Inferior parietal cortex (tissue), 1 donor: ENCODE measurements around the gene SPDYE1.
"Not testable (repeated sequence)": the region's sequence is repeated elsewhere in the genome, so short reads cannot be mapped to it uniquely, and the experiment has no call there.

Source experiments
- DNase-seq: peaks from one replicate; pipeline ENCODE4 v3.0.0-alpha.2; 2016; ENCODE audit errors: extremely low spot score

SPDYE1 gene, protein sequence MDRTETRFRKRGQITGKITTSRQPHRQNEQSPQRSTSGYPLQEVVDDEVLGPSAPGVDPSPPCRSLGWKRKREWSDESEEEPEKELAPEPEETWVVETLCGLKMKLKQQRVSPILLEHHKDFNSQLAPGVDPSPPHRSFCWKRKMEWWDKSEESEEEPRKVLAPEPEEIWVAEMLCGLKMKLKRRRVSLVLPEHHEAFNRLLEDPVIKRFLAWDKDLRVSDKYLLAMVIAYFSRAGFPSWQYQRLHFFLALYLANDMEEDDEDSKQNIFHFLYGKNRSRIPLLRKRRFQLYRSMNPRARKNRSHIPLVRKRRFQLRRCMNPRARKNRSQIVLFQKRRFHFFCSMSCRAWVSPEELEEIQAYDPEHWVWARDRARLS

GRCh38 chr7:43997532-43997931, at the start of gene SPDYE1:
Gene SPDYE1, plus strand, starts transcription at chr7:43997897. Its CDS starts 2,053 bp downstream, at chr7:43999950.
- DNase-seq = not testable (repeated sequence)

- DNase-seq = no peak
Observed at GRCh38 chr7:43952028-43952427, 45.7 kb upstream of the SPDYE1 start.

- peak; percentile 30 for DNase-seq
Observed at GRCh38 chr7:43953071-43953470, 44.6 kb upstream of the SPDYE1 start.

- DNase-seq = peak; percentile 76
Observed at GRCh38 chr7:43954524-43955228, 43.0 kb upstream of the SPDYE1 start.

GRCh38 chr7:43956027-43956426, 41.7 kb upstream of the SPDYE1 start:
- DNase-seq = no peak

DNA sequence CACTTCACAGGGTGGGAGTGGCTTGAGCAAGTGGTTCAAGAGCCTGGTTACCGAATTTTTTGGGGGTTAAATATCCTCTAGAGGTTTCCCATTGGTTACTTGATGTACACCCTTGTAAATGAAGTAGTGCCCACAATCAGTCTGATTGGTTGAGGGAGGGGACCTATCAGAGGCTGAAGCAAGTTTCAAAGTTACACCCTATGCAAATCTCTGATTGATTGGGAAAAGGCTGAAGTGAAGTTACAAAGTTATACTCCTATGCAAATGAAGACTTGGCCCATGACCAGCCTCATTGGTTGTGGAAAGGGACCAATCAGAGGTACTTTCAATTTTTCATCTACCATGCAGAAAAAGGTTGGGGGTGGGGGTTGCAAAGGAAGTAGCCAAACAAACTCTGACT, 36.8 kb upstream of the SPDYE1 start:
- no peak for DNase-seq

DNA sequence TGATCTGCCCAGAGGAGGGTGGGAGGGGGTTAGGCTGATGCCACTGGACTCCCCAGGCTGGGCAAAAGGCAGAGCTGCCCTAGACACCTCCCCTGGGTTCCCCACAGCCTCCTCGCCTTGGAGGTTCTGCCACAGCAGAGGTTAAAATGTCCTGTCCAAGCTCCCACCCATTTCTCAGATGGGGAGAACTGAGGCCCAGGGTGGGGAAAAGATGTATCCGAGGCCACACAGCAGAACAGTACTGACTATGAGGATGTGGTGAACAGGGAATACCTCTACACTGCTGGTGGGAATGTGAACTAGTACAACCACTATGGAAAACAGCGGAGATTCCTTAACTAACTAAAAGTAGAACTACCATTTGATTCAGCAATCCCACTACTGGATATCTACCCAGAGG, 31.3 kb upstream of the SPDYE1 start:
- DNase-seq = not testable (repeated sequence)

DNA sequence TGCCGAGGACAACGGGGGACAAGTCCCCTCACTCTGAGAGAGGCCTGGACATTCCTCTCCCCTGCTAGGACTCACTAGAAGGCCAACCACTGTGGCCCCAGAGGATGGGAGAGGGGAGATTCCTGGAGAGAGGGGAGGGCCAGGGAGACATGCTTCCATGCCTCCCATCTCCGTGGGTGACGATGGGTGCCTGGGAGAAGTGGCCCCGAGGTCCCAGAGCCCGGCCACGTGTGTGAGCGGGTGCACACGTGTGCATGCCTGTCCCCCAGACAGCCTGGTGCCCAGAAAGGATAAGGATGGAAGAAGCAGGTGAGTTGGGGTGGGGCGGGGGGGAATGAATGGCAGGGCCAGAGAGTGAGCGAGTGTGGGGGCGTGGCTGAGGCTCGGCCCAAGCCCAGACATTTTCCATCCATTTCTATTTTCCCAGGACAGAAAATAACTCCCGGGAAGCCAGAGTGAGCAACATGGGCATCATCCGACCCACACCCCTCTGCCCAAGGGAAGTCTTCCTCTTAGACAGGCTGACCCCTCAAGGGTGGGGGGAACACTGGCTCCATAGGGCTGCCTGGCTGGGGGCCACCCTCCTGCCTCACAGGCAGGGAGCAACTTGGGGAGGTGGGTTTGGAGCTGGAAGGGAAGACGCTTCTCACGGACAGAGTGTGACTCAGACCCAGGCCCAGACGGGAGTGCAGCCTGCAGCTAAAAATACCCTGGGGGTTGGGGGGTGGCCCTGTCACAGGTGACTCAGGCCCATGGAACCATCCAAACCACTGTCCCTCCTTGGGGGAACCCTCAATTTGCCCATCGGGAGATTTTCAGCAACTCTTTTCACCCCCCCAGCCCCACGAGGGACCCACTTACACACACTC, 29.3 kb upstream of the SPDYE1 start:
- DNase-seq = not testable (repeated sequence)

DNA sequence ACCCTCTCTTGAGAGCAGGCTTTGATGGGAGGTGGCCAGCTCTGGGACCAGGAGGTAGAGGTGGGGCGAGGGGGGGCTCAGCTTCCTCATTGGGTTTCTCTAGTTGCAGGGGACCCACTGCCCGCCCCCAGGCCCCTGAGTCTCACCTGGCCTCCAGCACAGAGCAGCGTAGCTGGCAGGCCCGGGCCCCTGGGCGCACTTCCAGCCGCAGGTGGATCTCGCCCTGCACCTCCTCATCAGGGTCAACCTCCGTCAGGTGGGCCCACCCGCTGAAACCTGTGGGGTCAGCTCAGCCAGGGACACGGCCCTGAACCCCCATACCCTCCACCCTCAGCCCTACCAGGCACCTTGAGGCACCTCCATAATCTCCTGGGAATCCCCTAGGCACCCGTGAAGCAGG, 28.1 kb upstream of the SPDYE1 start:
- not testable (repeated sequence) for DNase-seq

DNA sequence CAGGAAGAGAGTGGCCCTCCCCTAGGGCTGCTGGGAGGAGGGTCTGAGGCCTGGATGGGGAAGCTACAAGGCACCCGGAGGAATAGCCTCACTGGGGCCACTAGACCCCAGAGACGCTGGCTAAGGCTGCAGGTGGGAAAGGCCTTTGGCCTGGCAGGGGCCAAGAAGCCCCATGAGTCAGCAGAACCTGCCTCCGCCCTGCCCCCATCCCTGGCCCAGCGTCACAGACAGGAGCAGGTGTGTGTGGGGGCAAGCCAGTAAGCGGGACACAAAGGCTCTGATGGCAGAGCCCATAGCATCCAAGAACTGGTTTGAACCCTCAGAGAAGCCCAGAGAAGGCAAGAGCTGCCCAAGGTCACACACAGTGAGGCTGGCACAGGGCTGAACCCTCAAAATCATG, 27.0 kb upstream of the SPDYE1 start:
- not testable (repeated sequence) for DNase-seq

- DNase-seq = not testable (repeated sequence)
Observed at GRCh38 chr7:43974033-43974573, 23.6 kb upstream of the SPDYE1 start.

- DNase-seq = not testable (repeated sequence)
Observed at GRCh38 chr7:43974725-43975482, 22.8 kb upstream of the SPDYE1 start.

- no peak for DNase-seq
Observed at GRCh38 chr7:43977525-43977924, 20.2 kb upstream of the SPDYE1 start.

DNA sequence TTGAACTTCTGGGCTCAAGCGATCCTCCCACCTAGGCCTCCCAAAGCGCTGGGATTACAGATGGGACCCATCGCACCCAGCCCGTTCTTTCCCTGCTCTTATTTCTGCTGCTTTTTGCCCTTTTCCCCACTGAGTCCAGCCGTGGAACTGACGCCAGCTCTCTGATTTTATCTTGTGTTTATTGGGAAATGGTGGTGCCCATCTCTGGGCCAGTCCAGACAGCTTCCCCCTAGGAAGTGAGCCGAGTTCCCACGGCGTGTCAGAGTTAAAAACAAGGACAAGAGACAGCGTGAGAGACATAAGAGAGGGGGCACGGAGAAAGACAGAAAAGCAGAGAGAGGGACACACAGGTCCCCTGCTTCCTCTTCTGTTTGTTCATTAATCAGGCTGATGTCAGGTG, 19.6 kb upstream of the SPDYE1 start:
- not testable (repeated sequence) for DNase-seq

DNA sequence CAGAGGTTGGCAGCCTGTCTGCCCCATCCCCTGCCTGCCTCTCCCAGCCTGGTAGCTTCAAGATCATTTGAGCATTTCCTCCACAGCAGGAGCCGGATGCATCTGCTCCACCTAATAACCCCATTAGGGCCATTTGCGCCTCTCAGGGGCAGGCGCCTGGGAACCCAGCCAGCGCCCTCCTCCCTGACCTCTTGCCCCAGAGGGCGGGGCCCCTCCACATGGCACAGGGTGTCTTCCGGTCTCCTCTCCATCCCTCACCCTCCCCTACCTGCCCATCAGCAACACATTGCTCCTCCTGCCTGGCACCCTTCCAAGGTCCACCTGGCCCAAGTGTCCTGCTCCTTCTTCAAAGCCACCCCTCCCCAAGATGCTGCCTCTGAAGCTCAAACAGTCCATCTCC, 14.8 kb upstream of the SPDYE1 start:
- not testable (repeated sequence) for DNase-seq

DNA sequence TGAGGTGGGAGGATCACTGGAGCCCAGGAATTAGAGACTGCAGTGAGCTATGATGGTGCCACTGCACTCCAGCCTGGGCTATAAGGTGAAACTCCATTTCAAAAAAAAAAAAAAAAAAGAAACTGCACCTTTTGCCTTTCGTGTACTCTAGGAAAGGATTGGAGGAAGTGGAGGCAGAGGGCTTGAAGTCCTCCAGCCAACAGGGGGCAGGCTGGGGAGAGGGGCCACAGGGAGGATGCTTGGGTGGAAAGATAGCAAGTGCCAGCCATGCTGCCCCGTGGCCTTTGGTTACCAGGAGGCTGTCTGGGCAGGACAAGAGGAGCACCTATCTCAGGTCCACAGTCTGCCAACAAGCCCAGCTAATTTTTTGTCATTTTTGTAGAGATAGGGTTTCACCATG, 14.0 kb upstream of the SPDYE1 start:
- DNase-seq = not testable (repeated sequence)

- DNase-seq = peak; percentile 64
Observed at GRCh38 chr7:43985904-43986864, 11.5 kb upstream of the SPDYE1 start.

DNA sequence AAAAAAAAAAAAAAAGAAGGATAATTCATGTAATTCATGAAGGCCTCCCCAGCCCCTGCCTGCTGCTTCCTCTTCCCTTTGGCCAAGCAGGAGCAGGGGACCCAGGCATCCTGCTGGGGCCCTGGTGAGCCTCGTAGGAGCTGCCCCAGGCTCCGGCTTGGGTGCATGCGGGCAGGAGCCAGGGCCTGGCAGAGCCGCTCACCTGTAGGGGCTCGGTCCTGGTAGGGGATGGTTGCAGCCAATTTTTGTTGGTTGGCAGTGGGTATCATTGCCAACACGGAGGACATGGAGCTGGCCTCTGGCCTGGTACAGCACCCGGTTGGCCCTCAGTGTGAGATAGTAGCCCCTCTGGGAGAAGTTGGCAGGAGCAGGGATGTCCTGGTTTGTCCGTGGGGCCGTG, 10.2 kb upstream of the SPDYE1 start:
- not testable (repeated sequence) for DNase-seq

DNA sequence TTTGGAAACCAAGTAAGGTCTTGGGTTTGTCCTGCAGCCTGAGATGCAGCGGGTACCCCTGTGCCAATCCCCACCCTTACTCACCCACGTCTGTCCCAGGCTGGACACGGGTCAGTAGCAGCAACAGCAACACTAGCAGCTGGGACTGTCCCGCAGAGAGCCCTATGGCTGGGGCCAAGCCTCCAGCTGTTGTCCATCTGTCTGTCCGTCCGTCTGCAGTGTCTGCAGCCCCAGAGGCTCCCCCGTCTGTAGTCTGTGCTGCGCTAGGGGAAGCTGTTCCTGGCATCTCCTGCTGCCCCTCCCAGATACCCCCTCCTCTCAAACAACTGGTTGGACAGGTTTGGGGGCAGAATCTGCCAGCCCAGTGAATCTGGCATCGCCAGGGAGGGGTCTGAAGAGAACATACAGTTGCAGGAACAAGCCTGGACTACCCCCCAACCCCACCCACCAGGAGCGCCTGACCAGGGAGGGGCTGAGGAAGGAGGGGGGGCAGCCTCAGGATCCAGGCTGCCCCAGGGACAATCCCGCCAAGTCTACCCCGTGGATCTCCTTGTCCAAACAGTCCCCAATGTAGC, 7.6 kb upstream of the SPDYE1 start:
- not testable (repeated sequence) for DNase-seq
